ENCODE measurements around the gene PTPRD. TPM values are rescaled to one million over a fixed set of nuclear protein-coding genes. Genes with fewer than 3 reads are reported as not detected.

The PTPRD gene
- total RNA-seq, 1 donor from 2014 or later: 15.6 TPM

DNA sequence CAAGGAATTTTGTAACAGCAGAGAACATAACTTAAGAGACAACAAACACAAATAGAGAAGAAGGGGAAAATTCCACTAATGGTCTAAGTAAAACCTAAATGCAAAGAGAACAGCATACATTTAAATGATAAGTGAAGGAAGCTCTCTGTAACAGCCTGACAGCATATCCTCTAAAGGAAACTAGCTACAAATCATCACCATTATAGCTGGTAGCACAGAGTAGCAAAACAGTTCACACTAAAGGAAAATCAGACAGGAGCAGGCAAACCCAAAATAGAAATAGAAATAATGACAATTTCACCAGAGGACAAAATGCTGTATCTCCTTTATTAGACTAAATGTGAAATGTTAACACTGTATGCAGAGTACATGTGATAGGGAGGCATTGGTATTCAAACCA, 532.8 kb downstream of the PTPRD start:
- Histone ChIP-seq H3K27me3 (ENCODE audit: low read depth) (no peaks in the 10 kb centered on the region), H3K4me1 (no peaks in the 10 kb centered on the region), H3K27ac (replicated peaks) (no peak overlapping the region), H3K9me3 (replicated peaks) (no peaks in the 10 kb centered on the region), H3K36me3 (no peaks in the 10 kb centered on the region), H3K4me3 (no peak overlapping the region)
- intact Hi-C loops (cut with micrococcal nuclease): no loop called here
- DNase-seq: no peak
- TF ChIP-seq, protein P1, sequence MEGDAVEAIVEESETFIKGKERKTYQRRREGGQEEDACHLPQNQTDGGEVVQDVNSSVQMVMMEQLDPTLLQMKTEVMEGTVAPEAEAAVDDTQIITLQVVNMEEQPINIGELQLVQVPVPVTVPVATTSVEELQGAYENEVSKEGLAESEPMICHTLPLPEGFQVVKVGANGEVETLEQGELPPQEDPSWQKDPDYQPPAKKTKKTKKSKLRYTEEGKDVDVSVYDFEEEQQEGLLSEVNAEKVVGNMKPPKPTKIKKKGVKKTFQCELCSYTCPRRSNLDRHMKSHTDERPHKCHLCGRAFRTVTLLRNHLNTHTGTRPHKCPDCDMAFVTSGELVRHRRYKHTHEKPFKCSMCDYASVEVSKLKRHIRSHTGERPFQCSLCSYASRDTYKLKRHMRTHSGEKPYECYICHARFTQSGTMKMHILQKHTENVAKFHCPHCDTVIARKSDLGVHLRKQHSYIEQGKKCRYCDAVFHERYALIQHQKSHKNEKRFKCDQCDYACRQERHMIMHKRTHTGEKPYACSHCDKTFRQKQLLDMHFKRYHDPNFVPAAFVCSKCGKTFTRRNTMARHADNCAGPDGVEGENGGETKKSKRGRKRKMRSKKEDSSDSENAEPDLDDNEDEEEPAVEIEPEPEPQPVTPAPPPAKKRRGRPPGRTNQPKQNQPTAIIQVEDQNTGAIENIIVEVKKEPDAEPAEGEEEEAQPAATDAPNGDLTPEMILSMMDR (IDR thresholded peaks at IDR 0.05; ENCODE audit: borderline replicate concordance): no peak

DNA sequence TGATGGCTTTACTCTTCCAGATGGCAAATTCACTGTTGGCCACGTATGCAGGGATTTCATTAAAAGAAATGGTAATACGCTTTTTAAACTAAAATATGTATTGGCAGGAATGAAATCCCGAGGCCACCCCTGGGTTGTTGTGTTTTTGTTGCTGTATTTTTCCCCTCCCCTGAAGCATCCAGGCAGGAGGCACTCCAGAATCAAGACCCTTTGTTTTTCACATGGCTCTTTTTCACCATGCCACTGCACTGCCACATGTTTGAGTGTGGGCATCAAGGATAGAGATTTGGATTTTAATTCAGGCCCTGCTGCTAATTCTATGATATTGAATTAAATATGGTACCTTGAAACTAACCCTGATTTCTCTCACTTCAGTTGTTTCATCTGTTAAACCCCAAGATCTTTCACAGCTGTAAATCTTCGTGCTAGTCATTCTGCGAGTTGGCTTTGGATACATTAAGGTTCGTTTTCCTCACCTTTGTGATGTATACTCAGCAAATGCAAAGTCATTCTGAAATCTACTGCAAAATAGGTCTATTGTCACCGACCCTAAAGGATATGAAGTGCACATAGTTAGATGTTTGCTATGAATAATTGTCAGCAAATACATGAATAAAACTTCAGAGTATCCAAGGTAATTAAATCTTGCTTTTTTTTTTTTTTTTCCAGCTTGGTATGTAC, 533.4 kb downstream of the PTPRD start:
- no peak for DNase-seq
- no peak overlapping the region for H3K4me3 ChIP-seq
- H3K9me3 ChIP-seq (replicated peaks): no peaks in the 10 kb centered on the region
- H3K4me1 ChIP-seq: no peaks in the 10 kb centered on the region
- TF ChIP-seq, protein P1 (IDR thresholded peaks at IDR 0.05; ENCODE audit: borderline replicate concordance): no peak
- H3K27ac ChIP-seq (replicated peaks): no peak overlapping the region
- H3K27me3 ChIP-seq (ENCODE audit: low read depth): no peaks in the 10 kb centered on the region
- intact Hi-C loops (cut with micrococcal nuclease): no loop called here
- no peaks in the 10 kb centered on the region for H3K36me3 ChIP-seq

DNA sequence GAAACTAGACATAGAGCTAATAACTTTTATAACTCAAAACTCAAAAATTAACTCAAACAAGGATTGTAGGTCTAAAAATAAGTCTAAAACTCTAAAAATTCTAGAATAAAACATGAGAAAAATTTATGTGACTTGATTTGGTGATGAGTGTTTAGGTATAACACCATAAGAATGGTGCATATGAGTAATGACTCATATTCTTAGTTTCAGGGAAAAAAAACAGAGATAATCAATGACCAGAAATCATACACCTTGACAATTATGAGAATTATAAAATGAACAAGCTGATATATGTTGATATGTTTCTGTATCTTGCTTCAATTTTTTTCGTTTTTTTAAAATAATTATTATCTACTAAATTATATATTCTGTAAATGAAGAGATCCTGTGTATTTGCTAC, 541.2 kb downstream of the PTPRD start:
- H3K27ac ChIP-seq (replicated peaks): no peak overlapping the region
- H3K4me3 ChIP-seq: no peak overlapping the region
- TF ChIP-seq, protein P1 (IDR thresholded peaks at IDR 0.05; ENCODE audit: borderline replicate concordance): no peak
- no peaks in the 10 kb centered on the region for H3K27me3 ChIP-seq (ENCODE audit: low read depth)
- H3K36me3 ChIP-seq: no peaks in the 10 kb centered on the region
- no peak for DNase-seq
- H3K4me1 ChIP-seq: no peaks in the 10 kb centered on the region
- intact Hi-C loops (cut with micrococcal nuclease): no loop called here
- peaks cover 7% of the 10 kb centered on the region for H3K9me3 ChIP-seq (replicated peaks)

DNA sequence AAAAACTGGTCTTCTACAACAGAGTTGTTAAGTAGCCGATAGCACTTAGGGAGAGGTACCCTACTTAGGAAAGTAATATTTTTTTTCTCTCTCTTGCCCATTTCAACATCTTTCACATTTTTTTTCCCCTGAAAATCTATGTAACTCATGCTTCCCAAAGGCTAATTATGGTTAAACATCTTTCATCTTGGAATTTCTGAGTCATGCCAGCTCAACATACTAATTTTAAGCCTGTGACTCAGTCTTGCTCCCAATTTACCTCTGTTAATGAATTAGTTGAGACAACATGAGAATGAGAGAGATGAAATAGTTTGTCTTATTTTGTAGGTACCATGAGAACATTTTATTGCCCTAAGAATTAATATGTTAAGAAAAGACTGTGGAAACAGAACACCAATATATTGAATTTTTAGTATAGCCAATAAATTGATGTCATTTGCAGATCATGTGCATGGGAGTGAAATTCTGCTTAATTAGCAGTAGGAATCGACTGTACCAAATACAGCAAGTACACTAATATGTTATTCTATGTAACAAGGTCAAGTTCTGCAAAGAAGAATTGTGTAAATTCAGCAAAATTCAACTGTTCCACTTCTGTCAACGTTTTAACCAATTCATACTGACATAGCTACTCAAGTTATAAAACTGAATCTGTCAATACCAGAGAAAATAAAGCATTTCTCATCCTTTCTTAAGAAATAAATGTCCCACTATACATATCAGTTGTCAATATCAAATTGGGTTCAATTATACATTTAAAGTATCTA, 550.0 kb downstream of the PTPRD start:
- intact Hi-C loops (cut with micrococcal nuclease): loop anchor here (5.0 kb wide), 1 partner anchor 204 kb away; no protein-coding TSS in a partner anchor

DNA sequence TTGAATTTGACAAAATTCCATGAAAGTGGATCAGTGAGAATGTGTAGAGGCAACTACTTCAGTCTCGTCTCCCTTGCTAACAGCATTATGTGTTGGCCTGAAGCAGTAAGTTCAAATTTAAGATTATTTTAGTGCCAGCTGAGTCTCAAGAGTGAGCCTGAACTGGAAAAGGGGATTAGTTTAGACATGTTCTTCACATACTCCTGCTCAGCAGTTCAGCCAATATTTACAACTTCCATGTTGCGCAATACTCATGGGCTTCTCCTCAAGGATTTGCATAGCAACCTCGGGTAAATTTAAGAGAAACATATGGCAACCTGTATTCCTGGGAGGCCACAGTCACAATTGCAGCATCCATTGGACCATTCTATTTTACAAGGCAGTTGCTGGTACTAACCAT, 553.8 kb downstream of the PTPRD start:
- Histone ChIP-seq H3K4me3 (no peak overlapping the region), H3K4me1 (peaks cover 10% of the 10 kb centered on the region), H3K27me3 (ENCODE audit: low read depth) (no peaks in the 10 kb centered on the region), H3K36me3 (no peaks in the 10 kb centered on the region), H3K9me3 (replicated peaks) (no peaks in the 10 kb centered on the region), H3K27ac (replicated peaks) (no peak overlapping the region)
- TF ChIP-seq, protein P1 (IDR thresholded peaks at IDR 0.05; ENCODE audit: borderline replicate concordance): no peak
- intact Hi-C loops (cut with micrococcal nuclease): no loop called here
- no peak for DNase-seq

More for the DNA sequence above, 550.0 kb downstream of the PTPRD start:
- H3K27ac ChIP-seq (replicated peaks): no peak overlapping the region
- no peak for DNase-seq
- H3K9me3 ChIP-seq (replicated peaks): no peaks in the 10 kb centered on the region
- TF ChIP-seq, protein P1 (IDR thresholded peaks at IDR 0.05; ENCODE audit: borderline replicate concordance): no peak
- no peaks in the 10 kb centered on the region for H3K4me1 ChIP-seq
- no peak overlapping the region for H3K4me3 ChIP-seq
- no peaks in the 10 kb centered on the region for H3K36me3 ChIP-seq
- H3K27me3 ChIP-seq (ENCODE audit: low read depth): no peaks in the 10 kb centered on the region
